CD4-positive, alpha-beta T cell treated with Interleukin-12 subunit alpha and Interleukin-12 subunit beta, for 1 hour (primary cell): ENCODE data around the gene SACM1L.

ENCODE experiments used
- DNase-seq: peaks from one replicate; pipeline ENCODE4 v3.0.0-alpha.2; 2020

SACM1L gene

DNA sequence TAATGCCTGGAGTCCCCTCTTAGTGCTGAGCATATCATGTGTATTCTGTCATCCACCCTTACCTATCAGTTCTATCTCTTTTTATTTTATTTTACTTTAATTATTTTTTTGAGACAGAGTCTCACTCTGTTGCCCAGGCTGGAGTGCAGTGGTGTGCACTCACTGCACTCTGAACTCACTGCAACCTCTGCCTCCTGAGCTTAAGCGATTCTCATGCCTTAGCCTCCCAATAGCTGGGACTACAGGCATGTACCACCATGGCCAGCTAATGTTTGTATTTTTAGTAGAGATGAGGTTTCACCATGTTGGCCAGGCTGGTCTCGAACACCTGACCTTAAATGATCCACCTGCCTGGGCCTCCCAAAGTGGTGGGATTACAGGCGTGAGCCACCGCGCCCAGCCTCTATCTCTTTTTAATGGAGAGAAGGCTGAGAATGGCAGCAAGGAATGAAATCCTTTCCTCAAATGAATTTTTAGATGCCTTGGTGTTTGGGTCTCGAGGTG, 11.4 kb downstream of the SACM1L start:
- no peak for DNase-seq

DNA sequence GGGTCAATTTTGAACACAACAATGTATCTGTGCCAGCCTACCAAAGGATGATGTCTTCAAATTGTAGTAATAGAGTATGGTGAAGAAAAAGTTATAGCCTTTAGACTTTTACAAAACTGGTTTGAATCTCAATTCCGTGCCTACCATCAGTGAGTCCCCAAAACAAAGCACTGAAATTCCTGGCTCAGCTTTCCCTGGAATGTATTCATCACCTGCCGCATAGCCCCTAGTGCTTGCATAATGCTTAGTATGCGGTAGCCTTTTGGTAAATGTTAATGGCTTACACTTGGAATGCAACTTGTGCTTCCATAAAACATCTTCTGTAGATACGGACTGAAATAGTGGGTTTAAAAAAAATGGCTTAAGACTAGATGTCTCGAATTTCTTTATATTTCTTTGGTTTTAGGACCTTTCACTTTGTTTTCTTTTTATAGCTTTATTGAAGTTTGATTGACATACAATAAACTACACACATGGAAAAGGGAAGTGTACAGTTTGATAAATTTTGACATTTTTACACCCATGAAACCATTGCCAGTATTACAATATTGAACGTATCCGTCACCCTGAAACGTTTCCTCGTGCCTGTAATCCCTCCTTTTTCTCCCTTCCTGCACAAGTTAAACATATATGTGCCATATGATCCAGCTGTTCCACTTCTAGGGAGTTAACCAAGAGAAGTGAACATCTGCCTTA, 12.1 kb downstream of the SACM1L start:
- no peak for DNase-seq

DNA sequence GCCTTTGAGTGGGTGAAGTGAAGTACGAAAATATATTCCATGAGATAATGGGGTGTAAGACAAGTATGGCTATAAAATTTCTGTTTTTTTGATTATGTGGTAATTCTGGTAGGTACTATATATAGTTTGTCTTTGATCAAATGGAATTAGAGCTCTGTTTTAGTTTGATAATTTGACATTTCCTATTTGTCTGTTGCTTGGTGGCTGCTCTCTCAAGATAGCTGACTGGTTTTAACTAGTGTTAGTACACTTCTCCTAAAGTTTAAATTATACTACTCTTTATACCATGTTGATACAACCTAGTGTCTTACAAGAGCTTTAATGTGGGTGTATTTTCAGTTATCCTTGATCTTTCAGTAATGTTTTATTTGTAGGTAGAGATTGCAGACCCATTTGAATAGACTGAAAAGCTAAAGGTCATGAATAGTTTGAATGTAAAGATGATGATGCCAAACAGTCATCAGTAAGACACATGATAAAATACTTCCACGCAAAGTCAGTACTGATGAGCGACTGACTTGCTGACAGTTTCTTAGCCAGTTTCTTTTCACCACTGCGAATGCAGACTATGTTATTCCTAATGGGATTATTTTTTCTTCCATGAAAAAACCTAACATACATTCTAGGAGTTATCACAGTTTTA, 15.2 kb downstream of the SACM1L start:
- DNase-seq, result no peak

DNA sequence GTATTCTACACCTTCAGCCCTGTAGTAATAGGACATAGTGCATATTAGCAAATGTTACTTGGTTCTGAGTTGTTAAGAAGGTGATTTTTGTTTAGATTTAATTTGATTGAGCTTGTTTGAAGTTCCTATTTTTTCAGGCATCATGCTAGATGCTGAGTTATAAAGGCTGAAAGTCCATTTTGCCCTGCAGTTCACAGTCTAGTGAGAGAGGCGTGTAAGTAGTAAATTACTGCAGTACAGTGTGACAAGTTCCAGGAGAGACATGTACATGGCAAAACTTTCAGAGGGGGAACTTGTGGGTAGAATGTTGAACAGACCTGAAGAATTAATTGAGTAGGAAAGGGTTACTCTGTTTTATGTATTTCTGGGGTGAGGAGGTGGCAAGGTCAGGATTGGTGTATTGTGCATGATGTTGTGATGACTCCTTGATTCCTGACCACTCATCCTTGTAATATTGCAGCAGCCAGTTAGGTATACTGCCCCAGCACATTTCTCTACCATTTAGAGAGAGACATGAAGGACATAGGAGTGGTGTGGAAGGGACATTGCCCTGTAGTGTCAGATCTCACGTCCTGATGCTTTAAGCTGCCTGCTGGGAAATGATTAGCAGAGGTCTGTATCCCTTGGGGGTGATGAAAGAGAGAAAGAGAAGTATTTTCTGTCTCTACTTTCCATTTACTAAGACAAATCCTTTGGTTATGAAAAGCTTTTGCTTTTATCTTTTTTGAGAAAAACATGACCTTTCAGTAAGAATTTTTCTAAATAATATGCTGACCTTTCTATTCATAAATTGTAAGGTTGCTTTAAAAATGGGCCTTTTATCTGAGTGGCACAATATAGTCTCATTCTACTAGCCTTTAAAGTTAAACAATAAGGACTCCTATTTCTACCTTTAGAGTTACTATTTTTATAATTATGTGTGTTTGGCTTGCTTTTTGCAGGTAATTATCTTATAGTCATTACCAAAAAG, 16.9 kb downstream of the SACM1L start:
- no peak for DNase-seq

DNA sequence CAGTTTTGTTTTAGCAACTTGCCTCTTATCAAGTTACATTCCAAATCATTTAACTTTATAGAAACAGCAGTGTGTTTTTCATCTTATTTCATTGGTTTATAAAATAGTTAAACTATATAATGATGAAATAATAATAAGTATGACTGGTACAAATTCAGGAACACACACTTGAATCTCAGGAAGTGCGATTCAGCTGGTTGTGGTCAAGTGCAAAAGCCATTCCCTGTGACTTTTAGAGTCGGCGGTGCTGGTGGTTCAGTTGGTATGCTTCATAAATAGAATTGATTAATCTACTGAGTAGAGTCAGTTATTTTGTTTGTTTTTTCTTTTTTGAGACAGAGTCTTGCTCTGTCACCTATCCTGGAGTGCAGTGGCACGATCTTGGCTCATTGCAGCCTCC, 22.7 kb downstream of the SACM1L start:
- DNase-seq, result no peak

DNA sequence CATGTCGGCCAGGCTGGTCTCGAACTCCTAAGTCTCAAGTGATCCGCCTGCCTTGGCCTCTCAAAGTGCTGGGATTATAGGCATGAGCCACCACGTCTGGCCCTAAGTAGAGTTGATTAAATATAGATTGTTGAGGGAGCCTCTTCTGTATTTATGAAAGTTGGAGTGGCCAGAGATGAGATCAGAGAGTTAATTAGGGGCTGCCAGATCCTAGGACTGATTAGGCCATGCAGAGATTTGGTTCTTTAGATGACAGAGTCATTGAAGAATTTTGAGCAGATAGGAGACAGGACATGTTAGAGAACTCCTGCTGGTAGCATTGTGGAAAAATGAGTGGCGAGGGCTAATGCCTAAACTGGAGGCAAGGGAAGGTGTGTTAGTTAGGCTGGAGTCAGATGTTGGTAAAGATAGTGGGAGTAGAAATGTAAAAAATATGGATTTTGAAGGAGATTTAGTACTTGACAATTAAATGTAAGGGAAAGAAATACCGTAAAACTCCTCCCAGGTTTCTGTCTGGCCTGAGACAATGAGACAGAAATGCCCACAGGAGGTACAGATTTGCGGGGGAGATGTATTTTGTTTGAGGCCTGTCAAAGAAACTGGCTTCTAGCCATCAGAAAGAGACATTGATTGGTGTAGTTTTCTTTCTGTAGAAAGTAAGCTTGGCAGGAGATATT, 23.4 kb downstream of the SACM1L start:
- no peak for DNase-seq

DNA sequence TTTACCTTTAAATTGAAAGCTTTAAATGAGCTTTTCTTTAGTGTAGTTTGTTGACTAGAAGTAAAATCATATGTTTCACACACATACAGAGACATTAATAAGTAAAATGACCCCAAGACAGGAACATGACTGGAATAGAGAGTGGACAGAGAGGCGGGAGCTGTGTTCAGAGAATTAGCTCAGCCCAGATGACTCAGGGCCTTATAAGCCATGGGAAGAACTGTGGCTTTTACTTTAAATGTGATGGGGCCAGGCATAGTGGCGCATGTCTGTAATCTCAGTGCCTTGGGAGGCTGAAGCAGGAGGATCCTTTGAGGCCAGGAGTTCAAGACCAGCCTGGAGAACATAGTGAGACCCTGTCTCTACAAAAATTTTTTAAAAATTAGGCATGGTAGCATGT, 26.7 kb downstream of the SACM1L start:
- DNase-seq, result no peak

DNA sequence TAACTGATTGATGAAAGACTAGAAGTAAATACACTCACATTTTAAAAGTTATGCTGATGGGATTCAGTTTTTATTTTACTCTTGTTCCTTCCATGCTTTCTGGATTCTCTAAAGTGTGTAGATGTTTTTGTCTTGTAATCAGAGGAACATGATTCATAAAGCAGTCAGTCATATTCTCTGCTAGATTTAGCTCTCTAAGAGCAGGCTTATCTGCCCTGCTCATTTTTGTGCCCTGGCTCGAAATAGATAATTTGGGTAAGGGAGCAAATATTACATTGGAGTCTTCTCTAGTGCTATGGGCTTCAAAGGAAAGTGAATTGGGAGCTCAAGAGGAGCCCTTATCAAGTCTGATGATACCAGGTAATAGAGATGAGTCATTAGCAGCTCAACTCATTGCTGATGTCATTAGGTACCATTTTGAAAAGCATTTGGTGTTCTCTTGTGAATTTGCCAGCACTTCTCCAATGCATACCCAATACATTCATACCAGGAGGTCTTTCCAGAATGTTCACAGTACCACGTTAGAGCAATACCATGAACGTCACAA, 27.7 kb downstream of the SACM1L start:
- DNase-seq, result no peak

DNA sequence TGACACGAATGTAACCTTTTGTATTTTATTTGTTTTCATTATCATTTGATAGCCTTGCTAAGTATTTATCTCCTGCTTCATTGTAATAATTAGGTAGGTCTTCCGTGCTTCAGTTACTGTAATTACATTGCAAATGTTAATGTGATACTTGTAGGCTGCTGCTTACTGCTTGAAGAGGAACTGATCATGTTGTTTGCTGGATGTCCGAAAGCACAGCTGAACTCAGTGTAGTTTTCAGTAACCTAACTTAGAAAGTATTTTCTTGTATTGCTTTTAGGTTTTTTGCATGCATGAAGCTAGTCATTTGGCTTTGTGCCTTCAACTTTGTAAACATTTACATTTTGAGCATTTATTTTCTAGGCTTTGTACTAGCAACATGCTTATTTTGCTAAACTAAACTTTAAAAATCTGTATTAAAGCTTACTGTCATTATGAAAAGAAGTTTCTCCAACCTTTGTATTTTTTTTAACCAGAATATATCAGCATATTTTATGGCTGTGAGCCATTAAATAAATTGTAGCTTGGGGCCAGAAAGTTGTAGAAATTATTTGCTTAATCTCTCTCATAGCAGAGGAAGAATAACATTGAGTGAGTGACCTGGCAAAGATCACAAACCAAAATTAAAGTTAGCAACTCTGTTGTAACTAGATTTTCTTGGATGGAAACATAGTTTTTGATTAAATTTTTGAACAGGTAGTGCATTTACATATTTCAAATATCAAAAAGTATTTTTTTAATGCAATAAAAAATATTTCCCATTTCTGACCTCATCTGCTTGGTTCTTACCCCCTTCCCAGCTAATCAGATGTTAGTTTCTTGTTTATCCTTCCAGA, 30.7 kb downstream of the SACM1L start:
- no peak for DNase-seq

DNA sequence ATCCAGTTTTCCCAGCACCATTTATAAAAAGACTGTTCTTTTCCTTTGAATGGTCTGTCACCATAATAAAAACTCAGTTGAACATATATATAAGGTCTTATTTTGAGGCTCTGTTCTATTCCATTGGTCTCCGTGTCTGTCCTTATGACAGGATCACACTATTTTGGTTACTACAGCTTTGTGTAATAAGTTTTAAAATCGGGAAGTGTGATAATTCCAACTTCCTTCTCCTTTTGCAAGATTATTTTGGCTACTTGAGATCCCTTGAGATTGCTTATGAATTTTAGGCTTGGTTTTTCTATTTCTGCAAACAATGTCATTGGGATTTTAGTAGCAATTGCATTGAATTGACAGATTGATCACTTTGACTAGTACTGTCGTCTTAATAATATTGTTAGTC, 35.7 kb downstream of the SACM1L start:
- no peak for DNase-seq

DNA sequence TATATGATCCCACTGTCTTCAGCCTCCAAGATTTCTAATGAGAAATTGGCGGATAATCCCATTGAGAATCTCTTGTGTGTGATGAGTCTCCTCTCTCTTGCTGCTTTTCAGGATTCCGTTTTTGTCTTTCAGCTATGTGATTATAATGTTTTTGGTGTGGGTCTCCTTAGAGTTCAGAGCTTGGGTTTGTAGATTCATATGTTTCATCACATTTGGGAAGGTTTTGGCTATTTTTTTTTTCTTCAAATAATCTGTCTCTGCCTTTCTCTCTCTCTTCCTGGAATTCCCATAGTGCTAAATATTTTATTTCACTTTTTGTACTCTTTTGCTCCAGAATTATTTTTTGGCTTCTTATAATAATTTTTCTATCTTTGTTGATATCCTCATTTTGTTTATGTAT, 40.4 kb downstream of the SACM1L start:
- DNase-seq, result no peak

DNA sequence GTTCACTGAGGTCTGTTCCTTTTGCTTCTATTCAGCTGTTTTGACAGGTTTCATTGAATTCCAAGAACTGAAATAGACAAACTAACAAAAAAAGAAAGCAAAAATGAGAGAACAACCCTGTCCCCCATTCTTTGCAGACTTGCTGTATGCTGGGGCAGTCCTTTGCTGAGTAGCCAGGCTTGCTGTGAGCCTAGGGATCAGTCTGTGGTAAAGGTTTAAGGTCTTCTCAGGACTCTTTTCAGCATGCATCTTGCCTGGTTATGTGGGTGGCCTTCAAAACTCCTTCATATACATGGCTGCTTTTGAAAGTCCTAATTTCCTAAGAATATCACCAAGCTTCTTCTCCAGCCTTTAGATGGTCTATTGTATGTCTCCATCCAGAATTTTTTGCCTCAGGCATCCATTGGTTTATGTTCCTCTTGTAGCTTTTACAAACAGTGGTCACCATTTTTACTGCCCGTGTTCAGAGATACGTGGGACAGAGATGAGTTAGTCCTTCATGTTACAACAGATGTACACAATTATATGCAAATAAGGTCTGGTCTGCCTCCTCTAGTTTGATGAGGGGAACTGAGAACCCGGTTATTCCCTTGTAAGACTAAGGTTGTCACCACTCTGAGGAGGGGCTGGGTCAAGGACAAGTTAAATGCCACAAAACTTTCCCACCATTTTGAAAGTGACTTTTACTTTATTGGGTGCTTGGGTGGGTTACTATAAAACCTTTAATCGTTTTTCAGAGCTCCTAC, 41.4 kb downstream of the SACM1L start:
- DNase-seq, result no peak

DNA sequence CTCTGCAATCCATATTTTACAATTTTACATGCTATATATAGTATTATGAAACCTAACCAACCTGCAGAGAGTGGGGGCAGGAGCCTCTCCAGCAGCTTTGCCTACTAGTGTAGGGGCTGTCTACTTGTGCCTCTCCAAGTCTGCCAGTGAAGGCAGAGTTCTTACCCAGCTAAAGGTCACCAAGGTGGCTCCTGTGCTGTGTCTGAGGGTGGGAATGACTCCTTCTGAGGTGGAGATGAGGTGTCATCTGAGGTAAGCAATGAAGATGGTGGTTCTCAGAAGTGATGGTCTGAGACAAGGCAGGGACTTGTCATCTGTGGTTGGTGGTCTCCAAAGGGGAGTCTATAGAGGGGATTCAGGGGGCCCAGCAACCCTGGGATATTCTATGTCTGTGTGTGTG, 47.5 kb downstream of the SACM1L start:
- no peak for DNase-seq

DNA sequence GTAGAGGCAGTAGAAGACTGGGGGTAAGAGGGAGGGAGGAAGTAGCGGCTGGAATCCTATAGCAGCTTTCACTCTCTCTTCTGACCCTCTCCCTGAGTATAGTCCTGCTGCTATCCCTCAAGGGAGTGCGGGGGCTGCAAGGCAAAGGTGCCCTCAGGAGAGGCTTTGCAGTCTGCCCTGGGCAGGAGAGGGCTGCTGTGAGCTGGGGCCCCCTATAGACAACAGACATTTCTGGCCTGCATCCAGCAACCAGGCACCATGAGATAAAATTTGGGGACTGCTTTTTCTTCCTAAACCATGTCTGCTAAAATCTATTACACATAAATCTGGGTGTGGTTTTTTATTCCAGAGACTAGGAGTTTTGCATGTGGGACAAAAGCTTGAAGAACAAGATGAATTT, 48.0 kb downstream of the SACM1L start:
- DNase-seq, result no peak

DNA sequence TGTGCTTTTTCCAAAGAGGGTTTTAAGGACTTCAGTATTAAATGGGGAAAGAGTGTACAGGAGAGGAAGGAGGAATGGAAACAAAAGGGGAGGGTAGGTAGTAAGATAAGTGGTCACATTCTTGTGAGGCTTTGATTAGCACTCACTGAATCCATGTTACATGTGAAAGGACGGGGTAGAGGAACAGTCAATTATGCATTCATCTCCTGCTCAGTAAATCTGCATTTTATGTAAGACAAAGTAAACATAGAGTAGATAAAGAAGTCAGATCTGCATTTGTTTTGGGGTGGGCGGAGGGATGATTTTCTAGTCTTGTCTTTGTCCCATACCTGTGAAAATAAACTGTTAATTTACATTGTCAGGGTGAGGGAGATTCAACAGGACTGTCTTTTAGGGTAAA, 50.8 kb downstream of the SACM1L start:
- DNase-seq, result no peak

DNA sequence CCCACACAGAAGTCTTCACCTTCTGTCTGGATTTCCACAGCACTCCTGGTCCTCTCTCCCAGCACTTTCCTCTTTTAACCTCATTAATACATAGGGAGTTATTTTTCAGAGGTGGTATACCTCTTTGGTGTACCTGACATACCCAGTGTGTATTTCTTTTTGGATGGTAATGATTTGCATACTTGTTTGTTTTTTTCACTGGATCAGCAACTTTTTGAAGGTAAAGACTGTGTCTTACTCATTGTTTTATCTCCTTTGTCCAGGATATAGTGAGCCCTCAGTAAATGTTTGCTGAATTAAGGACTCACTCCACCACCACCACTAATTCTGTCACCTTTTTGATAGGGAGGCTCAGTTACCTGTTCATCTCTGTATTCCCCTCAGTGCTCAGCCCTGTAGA, 52.1 kb downstream of the SACM1L start:
- no peak for DNase-seq

DNA sequence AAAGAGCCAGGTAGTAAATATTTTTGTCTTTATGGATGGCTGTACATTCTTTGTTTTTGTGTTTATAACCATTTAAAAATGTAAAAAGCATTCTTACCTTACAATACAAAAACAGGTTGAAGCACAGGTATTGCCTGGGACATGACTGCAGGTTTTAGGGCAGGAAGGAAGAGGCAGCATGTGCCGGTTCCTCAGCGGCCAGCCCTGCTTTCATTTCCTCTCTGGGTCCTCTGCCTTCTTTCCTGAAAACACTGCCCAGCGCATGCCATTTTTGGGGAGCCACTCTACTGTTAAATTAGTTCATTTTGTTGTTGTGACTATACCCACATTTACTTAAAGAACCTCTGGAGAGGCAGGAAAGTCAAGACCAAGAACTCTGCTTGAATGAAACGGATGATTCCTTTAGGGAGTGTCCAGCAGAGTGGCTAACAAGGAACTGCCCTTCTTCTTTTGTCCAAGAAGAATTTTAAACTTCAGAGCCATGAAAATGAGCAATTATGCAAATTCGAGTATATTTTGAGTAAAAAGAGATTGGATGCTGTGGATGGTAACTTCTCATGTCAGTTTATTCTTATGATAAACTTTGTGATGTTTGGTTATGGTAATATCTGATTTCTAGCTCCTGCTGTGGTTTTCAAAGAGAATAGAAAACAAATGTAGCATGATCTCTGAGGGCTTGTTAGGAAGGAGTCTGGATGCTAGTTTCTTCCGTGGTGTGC, 52.7 kb downstream of the SACM1L start:
- no peak for DNase-seq

DNA sequence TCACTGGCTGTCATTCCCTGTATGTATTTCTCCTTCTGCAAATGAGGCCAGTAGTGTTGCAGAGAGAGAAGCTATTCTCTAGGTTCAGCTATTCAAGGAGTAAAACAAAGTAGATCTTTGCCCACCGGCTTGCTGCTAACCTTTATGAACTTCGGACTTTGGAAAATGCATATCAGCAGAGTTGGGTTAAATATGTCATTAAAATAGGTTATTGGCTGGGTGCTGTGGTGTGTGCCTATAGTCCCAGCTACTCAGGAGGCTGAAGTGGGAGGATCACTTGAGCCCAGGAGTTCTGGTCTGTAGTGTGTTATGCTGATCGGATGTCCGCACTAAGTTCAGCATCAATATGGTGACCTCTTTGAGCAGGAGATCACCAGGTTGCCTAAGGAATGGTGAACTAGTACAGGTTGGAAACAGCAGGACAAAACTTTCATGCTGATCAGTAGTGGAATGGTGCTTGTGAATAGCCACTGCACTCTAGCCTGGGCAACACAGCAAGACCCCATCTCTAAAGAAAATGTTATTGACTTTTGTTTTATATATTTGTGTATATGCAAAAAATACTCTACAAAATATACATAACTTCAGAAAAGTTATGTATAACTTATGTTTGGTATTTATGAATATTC, 53.4 kb downstream of the SACM1L start:
- DNase-seq, result no peak

DNA sequence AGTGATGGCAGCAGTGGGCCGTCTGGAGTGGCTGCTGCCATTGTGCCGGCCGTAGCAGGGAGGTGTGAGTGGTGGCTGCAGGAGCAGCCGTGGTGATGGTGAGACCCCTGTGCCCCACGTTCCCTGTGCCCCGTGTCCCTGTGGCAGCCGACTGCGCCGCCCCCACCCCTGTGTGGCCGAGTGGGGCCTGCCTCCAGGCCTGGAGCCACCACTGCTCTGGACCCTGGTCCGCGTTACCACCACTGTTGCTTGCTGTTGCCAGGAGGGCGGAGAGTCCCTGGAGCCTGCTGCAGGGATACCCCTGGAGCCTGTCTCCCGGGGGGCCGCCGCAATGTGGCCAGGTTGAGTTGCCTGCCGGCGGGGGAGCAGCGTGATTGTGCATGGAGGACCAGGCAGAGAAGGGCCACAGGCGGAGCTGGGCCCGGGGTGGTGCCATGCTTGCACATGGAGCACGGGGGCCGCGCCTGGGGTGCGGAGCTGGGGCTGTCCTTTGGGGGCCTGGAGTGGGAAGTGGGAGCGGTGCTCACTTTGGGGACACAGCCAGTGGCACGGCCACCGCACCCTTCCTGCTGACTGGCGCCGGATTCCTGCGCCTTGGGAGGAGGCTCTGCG, 57.1 kb downstream of the SACM1L start:
- DNase-seq, result no peak
